MCF 10A (cell line): Measurements from ENCODE around the gene LMO7. TPM values are rescaled to one million over a fixed set of nuclear protein-coding genes. Genes with fewer than 3 reads are reported as not detected.
"Not testable (repeated sequence)": the region's sequence is repeated elsewhere in the genome, so short reads cannot be mapped to it uniquely, and the experiment has no call there.

Source experiments
- BruUV-seq: library from RNA; stranded (reverse); fragments of 400-500 nt; replicated peaks from 2 replicates; lab custom pipeline; 2021; lab: Mats Ljungman, UMichigan
- CTCF ChIA-PET: fragments of 300-600 bp; sonication (Branson Sonifier 250); formaldehyde crosslinking; extraction: SDS; loops from one replicate; lab custom pipeline; 2021; ENCODE audit warnings: antibody characterized with exemption, inconsistent platforms; lab: Yijun Ruan, JAX
- POLR2A ChIA-PET: fragments of 300-600, 350-650 bp; sonication (Branson Sonifier 250); formaldehyde crosslinking; extraction: SDS; loops from one replicate; lab custom pipeline; 2020; ENCODE audit warnings: antibody characterized with exemption, inconsistent platforms; lab: Yijun Ruan, JAX
- DNase-seq: peaks from one replicate; pipeline ENCODE4 v3.0.0-alpha.2; 2018; ENCODE audit not compliant: unreplicated experiment
- H3K27ac Mint-ChIP-seq: one replicate; pipeline ENCODE4 v1.8.0; 2022; ENCODE audit warnings: mild to moderate bottlenecking, low read depth, mixed read lengths; ENCODE audit not compliant: unreplicated experiment
- H3K27me3 Mint-ChIP-seq: one replicate; pipeline ENCODE4 v1.8.0; 2022; ENCODE audit warnings: mixed read lengths; ENCODE audit not compliant: insufficient read depth, unreplicated experiment
- H3K36me3 Mint-ChIP-seq: one replicate; pipeline ENCODE4 v1.8.0; 2022; ENCODE audit warnings: mild to moderate bottlenecking, moderate library complexity, mixed read lengths; ENCODE audit not compliant: insufficient read depth, unreplicated experiment
- H3K4me1 Mint-ChIP-seq: one replicate; pipeline ENCODE4 v1.8.0; 2022; ENCODE audit warnings: mixed read lengths; ENCODE audit not compliant: insufficient read depth, unreplicated experiment
- H3K4me3 Mint-ChIP-seq: one replicate; pipeline ENCODE4 v1.8.0; 2022; ENCODE audit warnings: mild to moderate bottlenecking, moderate library complexity, mixed read lengths; ENCODE audit not compliant: unreplicated experiment
- H3K9me3 Mint-ChIP-seq: one replicate; pipeline ENCODE4 v1.8.0; 2022; ENCODE audit warnings: mixed read lengths; ENCODE audit not compliant: unreplicated experiment
- intact Hi-C: fragments of 100-400 bp; cut with micrococcal nuclease; formaldehyde crosslinking; loops from 2 replicates; pipeline ENCODE4 v1.14.1; 2022
- total RNA-seq: library from RNA; stranded (reverse); gene quantifications from 2 replicates; pipeline ENCODE4 v1.2.3, GENCODE V29; 2022
- TF ChIP-seq, protein P1 (sequence below): fragments of 200-600 bp; IDR thresholded peaks from one replicate; pipeline ENCODE4 v1.8.0; 2022; ENCODE audit warnings: antibody characterized with exemption, mild to moderate bottlenecking; ENCODE audit not compliant: unreplicated experiment

The LMO7 gene
- total RNA-seq, 1 experiment from 2014 or later = 30.8 TPM

DNA sequence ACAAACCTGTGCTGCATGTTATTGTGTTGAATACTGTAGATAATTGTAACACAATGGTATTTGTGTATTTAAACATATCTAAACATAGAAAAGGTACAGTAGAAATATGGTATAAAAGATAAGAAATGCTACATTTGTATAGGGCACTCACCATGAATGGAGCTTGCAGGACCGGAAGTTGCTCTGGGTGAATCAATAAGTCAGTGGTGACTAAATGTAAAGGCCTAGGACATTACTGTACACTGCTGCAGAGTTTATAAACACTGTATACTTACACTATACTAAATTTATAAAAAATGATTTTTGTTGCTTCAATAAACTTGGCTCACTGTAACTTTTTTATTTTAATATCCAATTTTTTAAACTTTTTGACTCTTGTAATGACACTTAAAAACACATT is 34.4 kb downstream of the LMO7 start:
- no peaks in the 10 kb centered on the region for H3K9me3 Mint-ChIP-seq
- POLR2A ChIA-PET = no interaction called here
- TF ChIP-seq, protein P1, sequence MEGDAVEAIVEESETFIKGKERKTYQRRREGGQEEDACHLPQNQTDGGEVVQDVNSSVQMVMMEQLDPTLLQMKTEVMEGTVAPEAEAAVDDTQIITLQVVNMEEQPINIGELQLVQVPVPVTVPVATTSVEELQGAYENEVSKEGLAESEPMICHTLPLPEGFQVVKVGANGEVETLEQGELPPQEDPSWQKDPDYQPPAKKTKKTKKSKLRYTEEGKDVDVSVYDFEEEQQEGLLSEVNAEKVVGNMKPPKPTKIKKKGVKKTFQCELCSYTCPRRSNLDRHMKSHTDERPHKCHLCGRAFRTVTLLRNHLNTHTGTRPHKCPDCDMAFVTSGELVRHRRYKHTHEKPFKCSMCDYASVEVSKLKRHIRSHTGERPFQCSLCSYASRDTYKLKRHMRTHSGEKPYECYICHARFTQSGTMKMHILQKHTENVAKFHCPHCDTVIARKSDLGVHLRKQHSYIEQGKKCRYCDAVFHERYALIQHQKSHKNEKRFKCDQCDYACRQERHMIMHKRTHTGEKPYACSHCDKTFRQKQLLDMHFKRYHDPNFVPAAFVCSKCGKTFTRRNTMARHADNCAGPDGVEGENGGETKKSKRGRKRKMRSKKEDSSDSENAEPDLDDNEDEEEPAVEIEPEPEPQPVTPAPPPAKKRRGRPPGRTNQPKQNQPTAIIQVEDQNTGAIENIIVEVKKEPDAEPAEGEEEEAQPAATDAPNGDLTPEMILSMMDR = no peak
- peak; percentile 20 for DNase-seq
- no peak overlapping the region for H3K27ac Mint-ChIP-seq
- CTCF ChIA-PET = interaction anchor here (0.6 to 0.7 kb wide), 2 partner anchors 85 to 281 kb away, joined by 3 read pairs; no protein-coding TSS in a partner anchor
- no TSS peak for BruUV-seq
- H3K27me3 Mint-ChIP-seq = no peaks in the 10 kb centered on the region
- peaks cover 4% of the 10 kb centered on the region for H3K36me3 Mint-ChIP-seq
- peaks cover 10% of the 10 kb centered on the region for H3K4me1 Mint-ChIP-seq
- H3K4me3 Mint-ChIP-seq = no peak overlapping the region
- intact Hi-C loops = loop anchor here (10.0 kb wide), 1 partner anchor 1324 kb away; the partner anchor contains the start of gene CLN5

DNA sequence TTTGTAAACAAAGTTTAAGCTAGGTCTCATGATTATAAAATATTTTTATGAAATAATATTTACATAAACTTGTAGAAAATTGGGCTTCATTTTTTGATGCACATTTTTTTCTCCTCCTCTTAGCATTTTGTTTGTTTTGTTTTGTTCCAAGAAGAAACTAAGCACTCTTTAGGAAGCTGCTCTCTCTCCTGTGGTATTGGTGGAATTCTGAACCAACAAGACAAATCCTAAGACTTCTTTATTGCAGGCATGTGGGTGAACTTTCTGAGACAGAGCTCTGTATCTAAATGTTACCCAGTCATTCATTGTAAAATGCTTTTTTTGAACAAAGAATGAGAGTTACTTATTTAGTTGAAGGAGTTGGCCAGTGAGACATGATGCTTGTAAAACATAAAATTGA is 39.3 kb downstream of the LMO7 start:
- Mint-ChIP-seq H3K36me3 (peaks cover 10% of the 10 kb centered on the region), H3K4me1 (peaks cover 8% of the 10 kb centered on the region), H3K4me3 (peak overlapping the region; percentile 79), H3K27ac (peak overlapping the region; percentile 93), H3K27me3 (no peaks in the 10 kb centered on the region), H3K9me3 (no peaks in the 10 kb centered on the region)
- ChIA-PET POLR2A (interaction anchor here (0.7 to 1.2 kb wide), 11 partner anchors 9 to 1214 kb away, joined by 3 to 9 read pairs (median 4); no protein-coding TSS in a partner anchor), CTCF (interaction anchor here (0.6 to 5.5 kb wide), 14 partner anchors 9 to 1142 kb away, joined by 3 to 63 read pairs (median 4); no protein-coding TSS in a partner anchor)
- no TSS peak for BruUV-seq
- intact Hi-C loops = loop anchor here (2.0 to 10.0 kb wide), 3 partner anchors 797 to 1319 kb away; partner anchors contain the start of gene CLN5
- peak; percentile 20 for DNase-seq
- TF ChIP-seq, protein P1 = no peak

DNA sequence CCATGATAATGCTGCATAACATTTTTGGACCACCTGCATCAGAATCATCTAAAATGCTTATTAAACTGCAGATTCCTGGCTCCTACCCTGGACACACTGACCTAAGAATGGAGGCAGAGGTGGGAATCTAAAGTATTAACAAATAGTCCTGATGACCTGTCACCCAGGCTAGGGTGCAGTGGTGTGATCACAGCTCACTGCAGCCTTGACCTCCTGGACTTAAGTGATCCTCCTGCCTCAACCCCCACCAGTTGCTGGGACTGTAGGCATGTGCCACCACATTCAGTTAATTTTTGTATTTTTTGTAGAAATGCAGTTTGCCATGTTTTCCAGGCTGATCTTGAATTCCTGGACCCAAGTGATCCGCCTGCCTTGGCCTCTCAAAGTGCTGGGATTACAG is 43.3 kb downstream of the LMO7 start:
- Mint-ChIP-seq H3K4me3 (no peak overlapping the region), H3K27me3 (no peaks in the 10 kb centered on the region), H3K27ac (no peak overlapping the region), H3K36me3 (peaks cover 7% of the 10 kb centered on the region), H3K4me1 (peaks cover 8% of the 10 kb centered on the region), H3K9me3 (no peaks in the 10 kb centered on the region)
- no peak for DNase-seq
- ChIA-PET POLR2A (no interaction called here), CTCF (interaction anchor here (0.5 to 1.3 kb wide), 3 partner anchors 16 to 1206 kb away, joined by 3 to 7 read pairs (median 4); no protein-coding TSS in a partner anchor)
- intact Hi-C loops = loop anchor here (10.0 kb wide), 1 partner anchor 1315 kb away; the partner anchor contains the start of gene CLN5
- no TSS peak for BruUV-seq
- TF ChIP-seq, protein P1 = no peak

- POLR2A ChIA-PET = not testable (repeated sequence)
Observed at GRCh38 chr13:75680251-75680650, 44.1 kb downstream of the LMO7 start.

More at GRCh38 chr13:75680251-75680650, 44.1 kb downstream of the LMO7 start:
- H3K9me3 Mint-ChIP-seq, intact Hi-C loops, BruUV-seq, DNase-seq, H3K27ac Mint-ChIP-seq, H3K4me3 Mint-ChIP-seq, H3K27me3 Mint-ChIP-seq, H3K36me3 Mint-ChIP-seq: not testable (repeated sequence)
- peaks cover 14% of the 10 kb centered on the region for H3K4me1 Mint-ChIP-seq
- CTCF ChIA-PET = interaction anchor here (1.3 kb wide), 1 partner anchor 15 kb away, joined by 7 read pairs; no protein-coding TSS in a partner anchor
